HEK293 (cell line): ENCODE data around the gene STAT5B.

Experiments used
- CTCF ChIA-PET: fragments of 350-600 bp; formaldehyde crosslinking; extraction: SDS; loops from one replicate; lab custom pipeline; 2021; ENCODE audit warnings: antibody characterized with exemption; lab: Yijun Ruan, JAX
- POLR2A ChIA-PET: fragments of 300-600 bp; formaldehyde crosslinking; extraction: SDS; loops from one replicate; lab custom pipeline; 2020; ENCODE audit warnings: antibody characterized with exemption, inconsistent platforms; lab: Yijun Ruan, JAX
- H3K27ac ChIP-seq: fragments of 200-500 bp; sonication (Bioruptor generic); 2 replicates; pipeline ENCODE4 v1.5.1; 2014; ENCODE audit warnings: low read depth, low read length, control low read depth, inconsistent platforms; ENCODE audit errors: extremely low read depth
- H3K36me3 ChIP-seq, 2 experiments: fragments of 200-500 bp in 1 of 2; sonication (Bioruptor generic) in 1 of 2; 1 replicate in 1 of 2; 2 replicates in 1 of 2; pipeline ENCODE4 v1.5.1; 2014 to 2017; ENCODE audit warnings: inconsistent platforms in 2 of 2, low read length in 2 of 2; ENCODE audit not compliant: control insufficient read depth in 2 of 2, insufficient read depth in 1 of 2
- H3K4me1 ChIP-seq: fragments of 200-500 bp; sonication (Bioruptor generic); 2 replicates; pipeline ENCODE4 v1.5.1; 2014; ENCODE audit warnings: mild to moderate bottlenecking, low read length, inconsistent platforms; ENCODE audit not compliant: control insufficient read depth, insufficient read depth
- H3K4me3 ChIP-seq: 2 replicates; pipeline ENCODE4 v1.5.1; 2011; ENCODE audit warnings: low read depth, mild to moderate bottlenecking, control low read depth, low read length, moderate library complexity
- H3K9me3 ChIP-seq: fragments of 200-500 bp; sonication (Bioruptor generic); 2 replicates; pipeline ENCODE4 v1.5.1; 2014; ENCODE audit warnings: low read depth, low read length, inconsistent platforms; ENCODE audit not compliant: control insufficient read depth, insufficient read depth
- KLF16 ChIP-seq: fragments of 450-650 bp; formaldehyde crosslinking; IDR thresholded peaks from 2 replicates; pipeline ENCODE4 v1.5.1; 2017; ENCODE audit warnings: missing biosample characterization, missing genetic modification characterization
- MEIS1 ChIP-seq: sonication (generic); formaldehyde crosslinking; IDR thresholded peaks from 2 replicates; pipeline ENCODE4 v1.8.1; 2022; ENCODE audit warnings: missing genetic modification reagents, mild to moderate bottlenecking, borderline replicate concordance
- OVOL3 ChIP-seq: fragments of 450-650 bp; formaldehyde crosslinking; IDR thresholded peaks from 2 replicates; pipeline ENCODE4 v1.5.1; 2016; ENCODE audit warnings: missing biosample characterization, missing genetic modification characterization
- REST ChIP-seq: fragments of 450-650 bp; formaldehyde crosslinking; IDR thresholded peaks from 2 replicates; pipeline ENCODE4 v1.5.1; 2016; ENCODE audit warnings: missing biosample characterization, missing genetic modification characterization
- SETDB1 ChIP-seq: IDR thresholded peaks from one replicate; pipeline ENCODE4 v1.6.1; 2017; ENCODE audit warnings: mild to moderate bottlenecking, low read length, moderate library complexity, mixed read lengths; ENCODE audit not compliant: insufficient read length
- ZBTB6 ChIP-seq: fragments of 450-650 bp; formaldehyde crosslinking; IDR thresholded peaks from 2 replicates; pipeline ENCODE4 v1.5.1; 2017; ENCODE audit warnings: missing biosample characterization, missing genetic modification characterization
- ZNF132 ChIP-seq: fragments of 450-650 bp; formaldehyde crosslinking; IDR thresholded peaks from 2 replicates; pipeline ENCODE4 v1.5.1; 2017; ENCODE audit warnings: missing biosample characterization, missing genetic modification characterization, borderline replicate concordance
- ZNF148 ChIP-seq: fragments of 450-650 bp; formaldehyde crosslinking; IDR thresholded peaks from 2 replicates; pipeline ENCODE4 v1.5.0; 2017; ENCODE audit warnings: missing biosample characterization, missing genetic modification characterization, borderline replicate concordance
- ZNF157 ChIP-seq: fragments of 450-650 bp; formaldehyde crosslinking; IDR thresholded peaks from 2 replicates; pipeline ENCODE4 v1.5.1; 2016; ENCODE audit warnings: missing biosample characterization, missing genetic modification characterization
- ZNF19 ChIP-seq: fragments of 450-650 bp; formaldehyde crosslinking; IDR thresholded peaks from 2 replicates; pipeline ENCODE4; 2016; ENCODE audit warnings: missing biosample characterization, missing genetic modification characterization, low read depth
- ZNF214 ChIP-seq: fragments of 450-650 bp; formaldehyde crosslinking; IDR thresholded peaks from 2 replicates; pipeline ENCODE4 v1.5.1; 2017; ENCODE audit warnings: missing biosample characterization, mild to moderate bottlenecking, missing genetic modification characterization, borderline replicate concordance
- ZNF26 ChIP-seq: fragments of 450-650 bp; formaldehyde crosslinking; IDR thresholded peaks from 2 replicates; pipeline ENCODE4 v1.5.1; 2016; ENCODE audit warnings: missing biosample characterization, missing genetic modification characterization
- ZNF488 ChIP-seq: fragments of 450-650 bp; formaldehyde crosslinking; IDR thresholded peaks from 2 replicates; pipeline ENCODE4 v1.5.1; 2016; ENCODE audit warnings: missing biosample characterization, missing genetic modification characterization
- ZNF549 ChIP-seq: fragments of 450-650 bp; IDR thresholded peaks from 2 replicates; pipeline ENCODE4 v1.5.1; 2018; ENCODE audit warnings: missing biosample characterization, missing genetic modification characterization, mild to moderate bottlenecking, inconsistent platforms, moderate library complexity
- ZNF558 ChIP-seq: fragments of 450-650 bp; formaldehyde crosslinking; IDR thresholded peaks from 2 replicates; pipeline ENCODE4 v1.5.1; 2016; ENCODE audit warnings: missing biosample characterization, missing genetic modification characterization
- ZNF571 ChIP-seq: fragments of 450-650 bp; formaldehyde crosslinking; IDR thresholded peaks from 2 replicates; pipeline ENCODE4 v1.5.0; 2017; ENCODE audit warnings: missing biosample characterization, missing genetic modification characterization
- ZNF629 ChIP-seq: fragments of 450-650 bp; formaldehyde crosslinking; IDR thresholded peaks from 2 replicates; pipeline ENCODE4 v1.5.1; 2017; ENCODE audit warnings: missing biosample characterization, missing genetic modification characterization
- ZNF768 ChIP-seq: fragments of 450-650 bp; formaldehyde crosslinking; IDR thresholded peaks from 2 replicates; pipeline ENCODE4 v1.5.1; 2018; ENCODE audit warnings: missing biosample characterization, mild to moderate bottlenecking, missing genetic modification characterization
- ZNF843 ChIP-seq: fragments of 450-650 bp; formaldehyde crosslinking; IDR thresholded peaks from 2 replicates; pipeline ENCODE4 v1.5.1; 2016; ENCODE audit warnings: missing biosample characterization, missing genetic modification characterization
- ZSCAN4 ChIP-seq: fragments of 450-650 bp; formaldehyde crosslinking; IDR thresholded peaks from 2 replicates; pipeline ENCODE4 v1.5.1; 2017; ENCODE audit warnings: missing biosample characterization, missing genetic modification characterization

The STAT5B gene

GRCh38 chr17:42277342-42277712, 1.1 kb upstream of the STAT5B start:
- Histone ChIP-seq H3K4me3 (no peak overlapping the region), H3K4me1 (peaks cover 27% of the 10 kb centered on the region)
- ChIA-PET POLR2A (interaction anchor here (0.5 to 1.9 kb wide), 8 partner anchors 10 to 260 kb away, joined by 3 to 8 read pairs (median 3); partner anchors contain the start of genes CAVIN1, DNAJC7 and NKIRAS2), CTCF (interaction anchor here (0.6 to 1.2 kb wide), 6 partner anchors 10 to 314 kb away, joined by 3 to 5 read pairs (median 3); partner anchors contain the start of gene CAVIN1)
- no peak for TF ChIP-seq ZSCAN4 (tag by site-specific recombination)
- TF ChIP-seq ZNF19 (tag by site-specific recombination) = no peak
- no peak for TF ChIP-seq ZNF157
- no peak for TF ChIP-seq REST
- TF ChIP-seq ZNF629 = no peak
- no peak for TF ChIP-seq ZBTB6
- TF ChIP-seq KLF16 (tag by site-specific recombination) = no peak
- TF ChIP-seq ZNF488 (tag by site-specific recombination) = no peak
- TF ChIP-seq ZNF768 (tag by site-specific recombination) = no peak
- no peak for TF ChIP-seq OVOL3 (tag by site-specific recombination)
- no peak for TF ChIP-seq MEIS1
- TF ChIP-seq ZNF549 (tag by site-specific recombination) = no peak
- no peak for TF ChIP-seq ZNF558 (tag by site-specific recombination)
- TF ChIP-seq ZNF148 (tag by site-specific recombination) = no peak
- TF ChIP-seq ZNF571 (tag by site-specific recombination) = no peak
- no peak for TF ChIP-seq ZNF26
- TF ChIP-seq ZNF214 = no peak
- TF ChIP-seq SETDB1 = no peak
- no peak for TF ChIP-seq ZNF132 (tag by site-specific recombination)
- no peak for TF ChIP-seq ZNF843
- TF ChIP-seq, all 188 proteins: peak for 0
- H3K27ac ChIP-seq = no peak overlapping the region
- no peaks in the 10 kb centered on the region for H3K36me3 ChIP-seq
- H3K9me3 ChIP-seq = no peaks in the 10 kb centered on the region
